Body of pancreas (tissue), 4 donors: ENCODE measurements around the gene MTA3. TPM values are rescaled to one million over a fixed set of nuclear protein-coding genes. Genes with fewer than 3 reads are reported as not detected.
A peak's percentile ranks its signal among the peaks of the same experiment; 100 is the strongest.

Experiments
- ATAC-seq: fragments of 150-250 bp; one replicate; pipeline ENCODE4 v1.9.1; 2016
- DNase-seq, 4 donors: peaks; one replicate each; pipeline ENCODE4 v3.0.0-alpha.2; 2019
- H3K27ac ChIP-seq, 4 donors: fragments of 200-600 bp; sonication (generic); 1 replicate in 3 of 4; 2 replicates in 1 of 4; pipeline versions ENCODE4 v1.5.1 to v1.6.1; 2016 to 2019; ENCODE audit warnings: mild to moderate bottlenecking in 1 of 4, mixed read lengths in 1 of 4, moderate library complexity in 1 of 4
- H3K27me3 ChIP-seq, 2 donors: fragments of 200-600 bp; sonication (generic); one replicate each; pipeline ENCODE4 v1.6.0; 2016; ENCODE audit warnings: mild to moderate bottlenecking in 1 of 2
- H3K36me3 ChIP-seq, 2 donors: fragments of 200-600 bp; sonication (generic); replicated peaks in 1 of 2; 2 replicates each; pipeline ENCODE4 v1.5.1; 2016; ENCODE audit warnings: low read depth in 2 of 2; ENCODE audit not compliant: insufficient read depth in 1 of 2
- H3K4me1 ChIP-seq: fragments of 200-600 bp; sonication (generic); one replicate; pipeline ENCODE4 v1.6.0; 2016
- H3K4me3 ChIP-seq, 2 donors: fragments of 200-600 bp; sonication (generic); 1 replicate in 1 of 2; 2 replicates in 1 of 2; pipeline ENCODE4 v1.5.1; 2016 to 2019
- H3K9me3 ChIP-seq, 3 donors: fragments of 200-600 bp; sonication (generic); 1 replicate in 2 of 3; 2 replicates in 1 of 3; pipeline ENCODE4 v1.5.1; 2016
- POLR2A ChIP-seq, 3 donors: fragments of 450-650 bp; IDR thresholded peaks; one replicate each; pipeline ENCODE4 v1.6.1; 2016; ENCODE audit warnings: antibody characterized with exemption in 3 of 3, mild to moderate bottlenecking in 2 of 3
- WGBS, 2 donors: methylation state at CpG; one replicate each; pipeline ENCODE4 v1.1.5; 2017; 5-methylcytosine and 5-hydroxymethylcytosine counted together
- intact Hi-C: fragments of 100-400 bp; cut with DNase I; formaldehyde crosslinking; loops from one replicate; pipeline ENCODE4 v1.15.1; 2023
- total RNA-seq, 2 donors: library from RNA; depleted of rRNA; stranded (reverse); fragments of >200 nt; gene quantifications; one replicate each; pipeline ENCODE4 v1.1.0, GENCODE V29; 2016
- TF ChIP-seq, protein P1 (sequence below), 7 experiments: fragments of 450-650 bp in 4 of 7; fragments of 200-600 bp in 3 of 7; sonication (generic) in 3 of 7; IDR thresholded peaks; one replicate each; pipeline ENCODE4 v1.5.1; 2016 to 2019; ENCODE audit warnings: antibody characterized with exemption in 7 of 7

The MTA3 gene
- total RNA-seq, 2 donors from 2014 or later: 23.1 to 31.1 TPM

DNA sequence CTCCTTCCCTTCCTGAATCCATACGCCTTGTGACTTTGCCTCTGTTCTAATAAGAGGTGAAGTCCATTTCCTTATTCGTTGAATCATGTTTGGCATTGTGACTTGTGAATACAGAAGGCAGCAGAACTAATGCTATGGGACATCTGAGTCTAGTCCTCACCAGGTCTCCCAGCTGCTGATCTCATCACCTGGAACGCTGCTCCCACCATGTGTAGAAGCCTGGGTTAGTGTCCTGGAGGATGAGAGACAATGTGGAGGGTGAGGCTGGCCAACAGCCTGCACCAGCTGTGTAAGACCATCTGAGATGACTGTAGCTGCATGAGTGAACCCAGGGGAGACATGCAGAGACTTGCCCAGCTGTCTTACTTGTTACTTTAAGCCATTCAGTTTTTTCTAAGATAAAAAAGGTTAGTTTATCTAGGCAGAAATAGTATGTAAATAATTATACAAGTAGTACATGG is 227.4 kb downstream of the MTA3 start:
- H3K4me1 ChIP-seq: peaks cover 47% of the 10 kb centered on the region
- no peak overlapping the region for H3K4me3 ChIP-seq
- DNase-seq (no peak), ATAC-seq (no peak)
- TF ChIP-seq, protein P1, sequence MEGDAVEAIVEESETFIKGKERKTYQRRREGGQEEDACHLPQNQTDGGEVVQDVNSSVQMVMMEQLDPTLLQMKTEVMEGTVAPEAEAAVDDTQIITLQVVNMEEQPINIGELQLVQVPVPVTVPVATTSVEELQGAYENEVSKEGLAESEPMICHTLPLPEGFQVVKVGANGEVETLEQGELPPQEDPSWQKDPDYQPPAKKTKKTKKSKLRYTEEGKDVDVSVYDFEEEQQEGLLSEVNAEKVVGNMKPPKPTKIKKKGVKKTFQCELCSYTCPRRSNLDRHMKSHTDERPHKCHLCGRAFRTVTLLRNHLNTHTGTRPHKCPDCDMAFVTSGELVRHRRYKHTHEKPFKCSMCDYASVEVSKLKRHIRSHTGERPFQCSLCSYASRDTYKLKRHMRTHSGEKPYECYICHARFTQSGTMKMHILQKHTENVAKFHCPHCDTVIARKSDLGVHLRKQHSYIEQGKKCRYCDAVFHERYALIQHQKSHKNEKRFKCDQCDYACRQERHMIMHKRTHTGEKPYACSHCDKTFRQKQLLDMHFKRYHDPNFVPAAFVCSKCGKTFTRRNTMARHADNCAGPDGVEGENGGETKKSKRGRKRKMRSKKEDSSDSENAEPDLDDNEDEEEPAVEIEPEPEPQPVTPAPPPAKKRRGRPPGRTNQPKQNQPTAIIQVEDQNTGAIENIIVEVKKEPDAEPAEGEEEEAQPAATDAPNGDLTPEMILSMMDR (IDR thresholded peaks at IDR 0.05): no peak
- TF ChIP-seq POLR2A (IDR thresholded peaks at IDR 0.05): no peak
- H3K36me3 ChIP-seq: no peaks in the 10 kb centered on the region
- WGBS, 2 donors: 38 to 60% methylated on average over 3 of the region's 3 CpGs
- H3K27ac ChIP-seq: peak overlapping the region; percentile 21 to 69 (median 62)
- no peaks in the 10 kb centered on the region for H3K9me3 ChIP-seq
- H3K27me3 ChIP-seq: no peaks in the 10 kb centered on the region
- intact Hi-C loops: no loop called here

DNA sequence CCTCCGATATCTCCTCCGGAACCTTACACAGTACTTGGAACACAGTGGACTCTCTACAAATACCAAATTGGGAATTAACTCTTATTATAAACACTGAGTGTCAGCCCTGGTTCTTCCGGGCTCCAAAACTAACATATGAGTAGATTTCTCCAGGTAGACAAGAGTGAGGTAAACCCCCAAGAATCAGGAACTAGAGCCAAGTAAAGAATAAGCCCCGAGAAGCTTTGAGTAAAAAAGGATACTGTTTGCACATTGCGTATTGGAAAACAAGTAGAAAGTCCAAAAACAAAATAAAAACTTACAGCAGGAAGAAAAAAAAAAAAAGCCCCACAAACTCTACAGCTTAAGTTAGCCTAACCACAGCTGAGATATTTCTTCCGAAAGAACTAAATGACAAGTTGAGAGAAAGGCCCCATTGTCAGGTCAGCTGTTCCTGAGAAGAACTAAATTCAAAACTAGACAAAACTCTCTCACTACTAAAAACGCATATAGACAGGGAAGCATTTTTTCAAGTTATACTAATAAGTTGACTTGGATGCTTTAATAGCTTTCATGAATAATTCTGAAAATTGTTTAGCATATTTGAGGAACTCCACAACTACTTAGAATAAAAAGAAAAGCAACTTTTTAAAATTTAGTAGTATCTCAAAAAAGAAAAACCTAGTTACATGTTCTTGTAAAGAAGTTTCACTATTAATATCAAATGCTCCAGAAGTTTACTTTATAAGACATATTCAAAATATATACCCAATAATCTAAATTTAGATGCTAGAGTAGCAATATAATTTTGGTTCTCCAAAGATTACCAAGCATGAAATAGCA is 228.2 kb downstream of the MTA3 start:
- Histone ChIP-seq H3K4me3 (no peak overlapping the region), H3K4me1 (peaks cover 40% of the 10 kb centered on the region), H3K27me3 (no peaks in the 10 kb centered on the region), H3K36me3 (no peaks in the 10 kb centered on the region), H3K9me3 (no peaks in the 10 kb centered on the region), H3K27ac (peak overlapping the region; percentile 21 to 69 (median 62))
- no peak for DNase-seq
- ATAC-seq: no peak
- intact Hi-C loops: no loop called here
- no peak for TF ChIP-seq POLR2A (IDR thresholded peaks at IDR 0.05)
- TF ChIP-seq, protein P1 (IDR thresholded peaks at IDR 0.05): no peak
- 54 to 60% methylated on average over 7 of the region's 7 CpGs for WGBS, 2 donors

DNA sequence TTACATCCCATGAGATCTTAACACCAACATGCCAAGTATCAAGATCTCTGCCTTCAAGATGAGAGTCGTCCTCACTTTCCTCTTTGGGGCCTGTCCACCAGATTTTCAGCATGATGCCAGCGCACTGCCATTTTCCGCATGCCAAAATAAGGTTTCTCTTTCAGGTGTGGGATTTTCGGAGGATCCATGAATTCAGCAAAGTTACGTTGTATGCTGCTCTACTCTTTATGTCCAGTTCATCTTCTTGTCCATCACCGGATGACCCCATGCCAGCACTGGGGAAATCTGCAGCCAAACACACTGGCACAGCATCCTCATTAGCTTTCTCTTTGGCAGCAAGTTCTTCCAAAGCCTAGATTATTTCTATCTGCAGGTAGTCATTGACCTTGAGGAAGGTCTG is 228.8 kb downstream of the MTA3 start:
- Histone ChIP-seq H3K36me3 (no peaks in the 10 kb centered on the region), H3K4me1 (peaks cover 33% of the 10 kb centered on the region), H3K27ac (no peak overlapping the region), H3K4me3 (no peak overlapping the region), H3K9me3 (no peaks in the 10 kb centered on the region), H3K27me3 (no peaks in the 10 kb centered on the region)
- no peak for TF ChIP-seq POLR2A (IDR thresholded peaks at IDR 0.05)
- TF ChIP-seq, protein P1 (IDR thresholded peaks at IDR 0.05): no peak
- intact Hi-C loops: no loop called here
- no peak for ATAC-seq
- 77 to 84% methylated on average over 6 of the region's 6 CpGs for WGBS, 2 donors
- no peak for DNase-seq

DNA sequence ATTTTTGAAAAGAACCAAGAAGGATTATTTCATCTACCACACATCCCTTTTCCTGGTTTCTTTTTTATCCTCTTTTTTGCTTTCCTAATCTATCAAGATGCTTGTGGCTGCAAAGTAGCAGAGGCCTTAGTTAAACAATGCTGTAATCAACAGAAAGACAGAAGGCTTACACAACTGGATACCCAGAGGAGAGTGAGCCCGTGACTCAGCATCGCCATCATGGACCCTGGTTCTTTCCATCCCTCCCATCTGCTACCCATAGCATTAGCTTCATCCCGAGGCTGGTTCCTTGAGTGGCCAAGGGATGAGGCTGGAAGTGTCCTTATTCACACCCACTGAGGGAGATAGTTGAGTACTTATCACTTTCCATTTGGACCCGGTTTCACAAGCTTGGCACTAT is 231.4 kb downstream of the MTA3 start:
- intact Hi-C loops: no loop called here
- WGBS, 2 donors: 72 to 93% methylated on average over 4 of the region's 4 CpGs
- Histone ChIP-seq H3K36me3 (no peaks in the 10 kb centered on the region), H3K27me3 (no peaks in the 10 kb centered on the region), H3K4me3 (no peak overlapping the region), H3K4me1 (peaks cover 15% of the 10 kb centered on the region), H3K9me3 (no peaks in the 10 kb centered on the region), H3K27ac (no peak overlapping the region)
- ATAC-seq (no peak), DNase-seq (no peak)
- TF ChIP-seq, protein P1 (IDR thresholded peaks at IDR 0.05): no peak
- no peak for TF ChIP-seq POLR2A (IDR thresholded peaks at IDR 0.05)
